Fibroblast of mammary gland (primary cell): Measurements from ENCODE around the gene OSBPL5.
"Not testable (repeated sequence)": the region's sequence is repeated elsewhere in the genome, so short reads cannot be mapped to it uniquely, and the experiment has no call there.

Source experiments
- DNase-seq: peaks from one replicate; pipeline ENCODE4 v3.0.0-alpha.2; 2010; ENCODE audit warnings: low read depth
- H3K4me3 ChIP-seq: 2 replicates; pipeline ENCODE4 v1.5.1; 2011; ENCODE audit warnings: low read depth, mild to moderate bottlenecking, low read length, moderate library complexity; ENCODE audit not compliant: control insufficient read depth
- CTCF ChIP-seq: conservative IDR thresholded peaks from 2 replicates; pipeline ENCODE4 v1.5.1; 2011; ENCODE audit warnings: low read depth, low read length, inconsistent platforms; ENCODE audit not compliant: control insufficient read depth, insufficient read depth

Gene OSBPL5

GRCh38 chr11:3122775-3123201 lies 42.3 kb downstream of the OSBPL5 start:
- DNase-seq, result no peak
- TF ChIP-seq CTCF, result no peak
- H3K4me3 ChIP-seq, result no peak overlapping the region

GRCh38 chr11:3121931-3122774 lies 43.0 kb downstream of the OSBPL5 start:
- no peak for TF ChIP-seq CTCF
- no peak for DNase-seq
- no peak overlapping the region for H3K4me3 ChIP-seq

- DNase-seq, result no peak
- H3K4me3 ChIP-seq, result no peak overlapping the region
- no peak for TF ChIP-seq CTCF
Measured at GRCh38 chr11:3121416-3121815, 43.7 kb downstream of the OSBPL5 start.

GRCh38 chr11:3120071-3120792 lies 44.9 kb downstream of the OSBPL5 start:
- no peak overlapping the region for H3K4me3 ChIP-seq
- no peak for TF ChIP-seq CTCF
- DNase-seq, result no peak

- no peak for TF ChIP-seq CTCF
- H3K4me3 ChIP-seq, result no peak overlapping the region
- no peak for DNase-seq
Measured at GRCh38 chr11:3119141-3119821, 45.8 kb downstream of the OSBPL5 start.

- H3K4me3 ChIP-seq, result no peak overlapping the region
- DNase-seq, result peak; percentile 61
- TF ChIP-seq CTCF, result no peak
Measured at GRCh38 chr11:3115321-3115720, 49.8 kb downstream of the OSBPL5 start.

GRCh38 chr11:3113661-3114060 lies 51.4 kb downstream of the OSBPL5 start:
- DNase-seq, H3K4me3 ChIP-seq: not testable (repeated sequence)
